Stimulated activated CD8-positive, alpha-beta memory T cell treated with anti-CD3 and anti-CD28 coated beads, Interleukin-2, amount 100 ng/mL, for 48 hours (primary cell): ENCODE results near the gene ENTPD7.

Experiments
- DNase-seq, 2 donors: peaks; one replicate each; pipeline ENCODE4 v3.0.0-alpha.2; 2020; ENCODE audit warnings: low read depth in 2 of 2

ENTPD7 gene

GRCh38 chr10:99748823-99749451 is 89.6 kb downstream of the ENTPD7 start:
- no peak for DNase-seq

DNA sequence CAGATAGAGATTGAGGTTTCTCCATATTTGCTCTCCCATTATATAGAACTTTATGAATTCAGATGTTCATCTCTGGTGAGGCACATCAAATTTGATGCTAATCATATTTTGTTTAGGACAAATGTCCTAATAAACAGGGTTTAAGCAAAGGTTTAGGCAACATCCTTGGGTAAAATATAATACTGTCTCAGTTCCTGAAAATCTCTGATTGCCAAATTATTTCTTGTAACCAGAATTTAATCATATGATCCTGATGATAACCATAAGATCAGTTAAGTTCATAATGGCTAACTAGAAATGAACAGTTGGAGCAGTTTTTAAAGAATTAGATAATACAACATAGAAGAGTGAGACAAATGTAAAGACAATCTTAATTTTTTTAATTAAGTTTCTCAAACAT is 91.3 kb downstream of the ENTPD7 start:
- DNase-seq: no peak

DNA sequence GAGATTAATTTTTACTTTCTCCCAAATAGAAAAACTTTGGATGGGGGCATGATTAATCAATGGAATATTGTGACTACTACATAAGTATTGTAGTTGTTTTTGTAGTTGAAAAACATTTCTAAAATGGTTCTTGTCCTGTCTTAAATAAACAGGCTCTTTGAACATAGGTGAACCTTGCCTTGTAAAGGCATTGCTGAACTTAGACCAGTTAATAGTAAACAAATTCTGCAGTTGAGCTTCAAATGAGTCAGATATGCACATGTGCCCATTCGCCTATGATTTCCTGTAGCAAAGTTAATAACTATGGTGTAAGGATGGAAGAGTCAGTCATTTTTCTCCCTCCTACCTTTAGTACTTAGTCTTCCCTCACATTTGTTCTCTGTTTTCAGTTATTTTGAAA is 95.4 kb downstream of the ENTPD7 start:
- no peak for DNase-seq
